WI38 (cell line): Measurements from ENCODE around the gene PSMB3.

Experiments
- H3K4me3 ChIP-seq: 2 replicates; pipeline ENCODE4 v1.5.1; 2011; ENCODE audit warnings: low read depth, mild to moderate bottlenecking, control low read depth, low read length
- CTCF ChIP-seq: IDR thresholded peaks from 2 replicates; pipeline ENCODE4 v1.5.1; 2012; ENCODE audit warnings: low read depth, mild to moderate bottlenecking, control low read depth, low read length

The PSMB3 gene

DNA sequence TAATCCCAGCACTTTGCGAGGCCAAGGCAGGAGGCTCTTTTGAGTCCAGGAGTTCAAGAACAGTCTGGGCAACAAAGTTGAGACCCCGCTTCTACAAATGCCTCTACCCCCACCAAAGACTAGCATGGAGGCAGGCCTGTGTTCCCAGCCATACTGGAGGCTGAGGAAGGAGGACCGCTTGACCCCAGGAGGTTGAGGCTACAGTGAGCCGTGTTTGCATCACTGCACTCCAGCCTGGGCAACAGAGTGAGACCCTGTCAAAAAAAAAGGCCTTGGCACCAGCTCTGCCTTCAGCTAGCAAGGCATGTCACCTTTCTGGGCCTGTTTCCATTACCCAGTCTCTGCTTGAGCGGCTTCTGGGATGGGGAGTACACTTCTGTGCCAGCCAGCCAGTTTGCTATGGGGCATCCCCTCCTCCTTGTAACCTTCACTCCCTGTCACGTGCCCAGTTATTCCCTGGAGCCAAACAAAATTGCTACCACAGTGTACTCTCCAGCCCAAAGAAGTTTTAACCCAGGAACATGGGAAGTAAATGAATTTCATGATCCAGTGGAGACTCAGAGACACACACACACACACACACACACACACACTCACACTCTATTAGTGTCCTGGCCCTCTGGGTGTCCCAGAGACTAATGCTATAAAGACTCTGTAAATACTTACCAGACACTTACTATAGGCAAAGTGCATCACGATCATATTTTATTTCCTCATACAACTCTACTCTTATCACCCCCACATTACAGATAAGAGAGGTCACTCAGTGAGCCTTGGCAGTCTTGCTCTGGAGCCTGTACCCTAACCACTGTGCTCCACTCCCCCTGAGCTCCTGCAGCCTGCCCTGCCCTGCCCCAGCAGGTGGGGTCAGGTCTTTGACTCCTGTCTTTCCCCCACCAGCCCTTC lies 19.9 kb upstream of the PSMB3 start:
- H3K4me3 ChIP-seq = no peak overlapping the region
- no peak for TF ChIP-seq CTCF

GRCh38 chr17:38733282-38733981 lies 19.1 kb upstream of the PSMB3 start:
- no peak overlapping the region for H3K4me3 ChIP-seq
- TF ChIP-seq CTCF = no peak

- no peak for TF ChIP-seq CTCF
- no peak overlapping the region for H3K4me3 ChIP-seq
These were observed 18.3 kb upstream of the PSMB3 start for GRCh38 chr17:38733982-38734973.

DNA sequence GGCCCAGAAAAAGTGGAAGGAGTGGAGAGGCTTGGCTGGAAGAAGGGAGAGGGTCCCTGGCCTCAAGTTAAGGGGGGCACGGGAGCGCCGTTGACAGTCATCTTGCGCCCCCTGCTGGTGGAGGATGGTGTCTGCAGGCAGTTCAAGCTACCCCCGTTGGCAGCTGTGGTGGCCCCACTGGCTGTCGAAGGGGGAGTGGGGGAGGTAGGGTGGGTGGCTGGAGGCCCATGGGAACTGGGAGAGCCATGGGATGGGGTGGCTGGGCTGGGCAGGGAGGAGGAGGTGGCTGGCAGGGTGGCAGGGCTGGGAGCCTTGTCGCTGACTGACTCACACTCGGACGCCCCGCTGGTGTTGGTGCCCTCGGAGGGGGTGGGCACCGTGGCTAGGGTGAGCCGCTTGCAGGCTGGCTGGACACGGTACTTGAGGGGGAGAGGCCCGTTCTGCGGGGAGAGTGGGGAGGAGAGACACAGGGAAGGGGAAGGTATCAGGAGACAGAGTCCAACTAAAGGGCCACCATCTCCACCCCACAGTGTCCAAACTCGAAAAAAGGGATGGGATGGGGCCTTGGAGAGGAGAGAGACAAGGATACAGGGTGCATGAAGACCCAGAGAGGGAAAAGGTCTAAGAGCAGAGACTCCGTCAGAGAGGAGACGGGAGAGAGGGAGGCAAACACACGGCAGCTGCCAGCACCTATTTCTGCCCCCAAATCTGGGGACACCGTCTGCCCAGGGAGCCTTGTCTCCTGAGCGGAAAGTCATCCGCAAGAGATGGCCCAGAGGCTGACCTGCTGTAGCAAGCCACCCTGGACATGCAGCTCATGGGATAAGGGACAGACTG lies 17.2 kb upstream of the PSMB3 start:
- H3K4me3 ChIP-seq = no peak overlapping the region
- TF ChIP-seq CTCF = peak; percentile 91

GRCh38 chr17:38738007-38738662 lies 14.4 kb upstream of the PSMB3 start:
- TF ChIP-seq CTCF = no peak
- H3K4me3 ChIP-seq = no peak overlapping the region

DNA sequence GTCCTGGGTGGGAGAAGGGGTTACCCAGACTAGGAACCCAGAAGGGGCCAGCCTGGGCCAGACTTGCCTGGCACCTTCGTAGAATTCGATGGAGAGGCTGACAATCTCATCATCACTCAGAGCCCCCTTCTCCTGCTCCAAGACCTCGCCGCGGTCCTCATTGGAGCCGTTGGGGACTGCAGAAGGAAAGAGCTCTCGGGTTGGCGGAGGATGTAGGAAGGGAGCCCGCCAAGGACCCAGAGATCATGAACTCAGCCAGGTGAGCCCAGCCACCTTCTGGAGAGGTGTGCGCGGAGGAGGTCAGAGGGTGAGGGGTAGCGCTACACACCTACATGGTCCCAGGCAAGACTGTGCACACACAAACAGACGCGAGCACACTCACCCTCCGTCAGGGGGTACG lies 13.9 kb upstream of the PSMB3 start:
- TF ChIP-seq CTCF = no peak
- H3K4me3 ChIP-seq = no peak overlapping the region
